Tibial nerve (tissue), 4 donors: ENCODE data around the gene BCAS3. TPM values are rescaled to one million over a fixed set of nuclear protein-coding genes. Genes with fewer than 3 reads are reported as not detected.
"Not testable (repeated sequence)": the region's sequence is repeated elsewhere in the genome, so short reads cannot be mapped to it uniquely, and the experiment has no call there.

Experiments used
- DNase-seq, 2 donors: peaks; one replicate each; pipeline ENCODE4 v3.0.0-alpha.2; 2019; ENCODE audit warnings: low spot score in 2 of 2
- H3K27ac ChIP-seq, 4 donors: fragments of 200-600 bp; sonication (generic) in 3 of 4; one replicate each; pipeline ENCODE4 v1.5.1; 2017 to 2019; ENCODE audit warnings: mild to moderate bottlenecking in 1 of 4
- H3K27me3 ChIP-seq, 2 donors: fragments of 200-600 bp; sonication (generic) in 1 of 2; one replicate each; pipeline versions ENCODE4 v1.5.1 to v1.6.0; 2017 to 2019
- H3K36me3 ChIP-seq, 3 donors: fragments of 200-600 bp; sonication (generic); one replicate each; pipeline ENCODE4 v1.5.1; 2018 to 2019
- H3K4me1 ChIP-seq, 4 donors: fragments of 200-600 bp; sonication (generic) in 3 of 4; one replicate each; pipeline ENCODE4 v1.5.1; 2017 to 2019
- H3K4me3 ChIP-seq, 4 donors: fragments of 200-600 bp; sonication (generic) in 3 of 4; one replicate each; pipeline ENCODE4 v1.5.1; 2017 to 2019; ENCODE audit warnings: mild to moderate bottlenecking in 1 of 4, moderate library complexity in 1 of 4
- H3K9me3 ChIP-seq, 4 donors: fragments of 200-600 bp; sonication (generic) in 3 of 4; one replicate each; pipeline ENCODE4 v1.5.1; 2017 to 2019
- CTCF ChIP-seq, 5 experiments: fragments of 200-600 bp in 3 of 5; fragments of 450-650 bp in 2 of 5; sonication (generic) in 3 of 5; IDR thresholded peaks; one replicate each; pipeline ENCODE4 v1.5.1; 2016 to 2019; ENCODE audit warnings: antibody characterized with exemption in 5 of 5, mild to moderate bottlenecking in 3 of 5, moderate library complexity in 2 of 5
- EP300 ChIP-seq, 2 donors: sonication (generic); formaldehyde crosslinking; IDR thresholded peaks; one replicate each; pipeline ENCODE4 v1.6.1; 2017; ENCODE audit warnings: antibody characterized with exemption in 2 of 2, mild to moderate bottlenecking in 1 of 2
- POLR2A ChIP-seq, 2 donors: fragments of 450-650 bp; IDR thresholded peaks; one replicate each; pipeline ENCODE4 v1.6.1; 2017; ENCODE audit warnings: antibody characterized with exemption in 2 of 2, mild to moderate bottlenecking in 2 of 2, moderate library complexity in 2 of 2
- WGBS, 2 donors: methylation state at CpG; one replicate each; pipeline ENCODE4 v1.1.5; 2018; 5-methylcytosine and 5-hydroxymethylcytosine counted together
- total RNA-seq, 4 donors: library from RNA; depleted of rRNA; stranded (reverse); fragments of >200 nt; gene quantifications; one replicate each; pipeline ENCODE4 v1.1.0, GENCODE V29; 2016

BCAS3 gene
- total RNA-seq, 4 donors from 2014 or later = 26.4 to 48.1 (median 44.8) TPM

- no peaks in the 10 kb centered on the region for H3K27me3 ChIP-seq
- WGBS, 2 donors = 77% methylated on average over 5 of the region's 5 CpGs
- peaks cover 0 to 10% (median 0%) of the 10 kb centered on the region in 4 donors for H3K4me1 ChIP-seq
- no peak overlapping the region for H3K27ac ChIP-seq
- no peak for TF ChIP-seq POLR2A (IDR thresholded peaks at IDR 0.05)
- H3K9me3 ChIP-seq = no peaks in the 10 kb centered on the region
- H3K36me3 ChIP-seq = peaks cover 0 to 4% (median 0%) of the 10 kb centered on the region in 3 donors
- DNase-seq = no peak
- H3K4me3 ChIP-seq = no peak overlapping the region
These were observed 674.2 kb downstream of the BCAS3 start for GRCh38 chr17:61351745-61352407.

- no peaks in the 10 kb centered on the region for H3K9me3 ChIP-seq
- no peak for DNase-seq
- H3K27me3 ChIP-seq = no peaks in the 10 kb centered on the region
- H3K4me1 ChIP-seq = peaks cover 0 to 10% (median 0%) of the 10 kb centered on the region in 4 donors
- no peak overlapping the region for H3K4me3 ChIP-seq
- peaks cover 0 to 4% (median 0%) of the 10 kb centered on the region in 3 donors for H3K36me3 ChIP-seq
- WGBS, 2 donors = 49 to 50% methylated on average over 7 of the region's 7 CpGs
- H3K27ac ChIP-seq = no peak overlapping the region
- TF ChIP-seq EP300 (IDR thresholded peaks at IDR 0.05) (no peak), POLR2A (IDR thresholded peaks at IDR 0.05) (no peak), CTCF (IDR thresholded peaks at IDR 0.05) (no peak)
These were observed 674.7 kb downstream of the BCAS3 start for GRCh38 chr17:61352408-61352770.

GRCh38 chr17:61352781-61353491, 675.3 kb downstream of the BCAS3 start:
- Histone ChIP-seq H3K36me3 (peaks cover 0 to 4% (median 0%) of the 10 kb centered on the region in 3 donors), H3K27ac (no peak overlapping the region), H3K4me3 (no peak overlapping the region), H3K4me1 (peaks cover 0 to 10% (median 0%) of the 10 kb centered on the region in 4 donors), H3K27me3 (no peaks in the 10 kb centered on the region), H3K9me3 (no peaks in the 10 kb centered on the region)
- no peak for DNase-seq
- WGBS, 2 donors = 83 to 84% methylated on average over 12 of the region's 12 CpGs
- no peak for TF ChIP-seq EP300 (IDR thresholded peaks at IDR 0.05)
- TF ChIP-seq POLR2A (IDR thresholded peaks at IDR 0.05) = no peak
- no peak for TF ChIP-seq CTCF (IDR thresholded peaks at IDR 0.05)

- Histone ChIP-seq H3K36me3 (peaks cover 0 to 4% (median 0%) of the 10 kb centered on the region in 3 donors), H3K4me1 (peaks cover 0 to 10% (median 0%) of the 10 kb centered on the region in 4 donors), H3K27ac (no peak overlapping the region), H3K27me3 (no peaks in the 10 kb centered on the region), H3K9me3 (no peaks in the 10 kb centered on the region), H3K4me3 (no peak overlapping the region)
- 94 to 97% methylated on average over 12 of the region's 12 CpGs for WGBS, 2 donors
- DNase-seq = no peak
- no peak for TF ChIP-seq CTCF (IDR thresholded peaks at IDR 0.05)
- TF ChIP-seq POLR2A (IDR thresholded peaks at IDR 0.05) = no peak
- no peak for TF ChIP-seq EP300 (IDR thresholded peaks at IDR 0.05)
These were observed 676.0 kb downstream of the BCAS3 start for GRCh38 chr17:61353615-61354014.

- DNase-seq = no peak
- Histone ChIP-seq H3K27ac (no peak overlapping the region), H3K4me1 (peaks cover 0 to 10% (median 0%) of the 10 kb centered on the region in 4 donors), H3K27me3 (no peaks in the 10 kb centered on the region), H3K4me3 (no peak overlapping the region), H3K9me3 (no peaks in the 10 kb centered on the region), H3K36me3 (peaks cover 0 to 4% (median 0%) of the 10 kb centered on the region in 3 donors)
- TF ChIP-seq POLR2A (IDR thresholded peaks at IDR 0.05) (no peak), CTCF (IDR thresholded peaks at IDR 0.05) (no peak), EP300 (IDR thresholded peaks at IDR 0.05) (no peak)
- WGBS, 2 donors = 88 to 91% methylated on average over 10 of the region's 10 CpGs
These were observed 677.5 kb downstream of the BCAS3 start for GRCh38 chr17:61354895-61355874.

GRCh38 chr17:61357061-61357460, 679.4 kb downstream of the BCAS3 start:
- H3K4me3 ChIP-seq, DNase-seq, H3K27ac ChIP-seq, H3K4me1 ChIP-seq, H3K9me3 ChIP-seq, H3K36me3 ChIP-seq, H3K27me3 ChIP-seq: not testable (repeated sequence)
- 89 to 93% methylated on average over 3 of the region's 3 CpGs for WGBS, 2 donors

GRCh38 chr17:61359513-61359912, 681.9 kb downstream of the BCAS3 start:
- 92 to 98% methylated on average over 9 of the region's 9 CpGs for WGBS, 2 donors
- H3K4me3 ChIP-seq = not testable (repeated sequence)

More at GRCh38 chr17:61359513-61359912, 681.9 kb downstream of the BCAS3 start:
- H3K4me1 ChIP-seq, H3K36me3 ChIP-seq, DNase-seq, H3K9me3 ChIP-seq, H3K27me3 ChIP-seq, H3K27ac ChIP-seq: not testable (repeated sequence)
